PFSK-1 (cell line): Measurements from ENCODE around the gene PTPN11.

Experiments used
- FOXP2 ChIP-seq: optimal IDR thresholded peaks from 2 replicates; pipeline ENCODE3; 2011; ENCODE audit warnings: borderline replicate concordance, control low read depth, inconsistent platforms; ENCODE audit not compliant: insufficient read depth; ENCODE audit errors: extremely low read length, extremely low read depth
- POLR2AphosphoS5 ChIP-seq: IDR thresholded peaks from 2 replicates; pipeline ENCODE4 v1.6.1; 2012; ENCODE audit warnings: low read depth, mild to moderate bottlenecking, control low read depth, low read length, moderate library complexity
- SIN3A ChIP-seq: IDR thresholded peaks from 2 replicates; pipeline ENCODE4 v1.6.1; 2012; ENCODE audit warnings: mild to moderate bottlenecking, low read length, moderate library complexity, borderline replicate concordance; ENCODE audit not compliant: insufficient read depth
- TAF1 ChIP-seq: IDR thresholded peaks from 2 replicates; pipeline ENCODE4 v1.6.1; 2012; ENCODE audit warnings: low read length, control low read depth, borderline replicate concordance; ENCODE audit not compliant: insufficient read depth
- TF ChIP-seq, protein P1 (sequence below), 2 experiments: IDR thresholded peaks; 2 replicates each; pipeline versions ENCODE4 v1.6.1 to v1.8.0; 2011 to 2012; ENCODE audit warnings: low read depth in 2 of 2, low read length in 2 of 2, control low read depth in 1 of 2, inconsistent platforms in 1 of 2, mild to moderate bottlenecking in 1 of 2, moderate library complexity in 1 of 2; ENCODE audit not compliant: insufficient read depth in 1 of 2

PTPN11 gene

DNA sequence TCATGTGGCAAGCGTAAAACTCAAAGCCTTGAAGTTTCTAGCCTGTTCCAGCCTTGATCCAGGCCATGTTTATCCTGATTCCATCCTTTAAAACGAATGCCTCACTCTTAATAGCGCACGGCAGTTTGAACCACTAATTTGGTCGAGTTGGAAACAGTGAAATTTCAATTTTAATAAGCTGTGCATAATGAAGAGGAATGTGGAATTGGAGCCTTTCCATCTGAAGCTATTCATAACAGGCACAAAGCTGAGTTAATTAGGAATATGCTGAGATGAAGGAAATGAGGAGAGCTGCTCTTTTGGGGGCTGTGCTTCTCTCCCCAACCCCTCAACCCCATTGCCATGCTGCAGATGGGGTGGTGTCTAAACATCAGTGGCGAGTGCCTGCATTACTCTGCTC, 70.7 kb downstream of the PTPN11 start:
- TF ChIP-seq SIN3A (no peak), TAF1 (no peak), FOXP2 (no peak), POLR2AphosphoS5 (no peak)
- TF ChIP-seq, protein P1, sequence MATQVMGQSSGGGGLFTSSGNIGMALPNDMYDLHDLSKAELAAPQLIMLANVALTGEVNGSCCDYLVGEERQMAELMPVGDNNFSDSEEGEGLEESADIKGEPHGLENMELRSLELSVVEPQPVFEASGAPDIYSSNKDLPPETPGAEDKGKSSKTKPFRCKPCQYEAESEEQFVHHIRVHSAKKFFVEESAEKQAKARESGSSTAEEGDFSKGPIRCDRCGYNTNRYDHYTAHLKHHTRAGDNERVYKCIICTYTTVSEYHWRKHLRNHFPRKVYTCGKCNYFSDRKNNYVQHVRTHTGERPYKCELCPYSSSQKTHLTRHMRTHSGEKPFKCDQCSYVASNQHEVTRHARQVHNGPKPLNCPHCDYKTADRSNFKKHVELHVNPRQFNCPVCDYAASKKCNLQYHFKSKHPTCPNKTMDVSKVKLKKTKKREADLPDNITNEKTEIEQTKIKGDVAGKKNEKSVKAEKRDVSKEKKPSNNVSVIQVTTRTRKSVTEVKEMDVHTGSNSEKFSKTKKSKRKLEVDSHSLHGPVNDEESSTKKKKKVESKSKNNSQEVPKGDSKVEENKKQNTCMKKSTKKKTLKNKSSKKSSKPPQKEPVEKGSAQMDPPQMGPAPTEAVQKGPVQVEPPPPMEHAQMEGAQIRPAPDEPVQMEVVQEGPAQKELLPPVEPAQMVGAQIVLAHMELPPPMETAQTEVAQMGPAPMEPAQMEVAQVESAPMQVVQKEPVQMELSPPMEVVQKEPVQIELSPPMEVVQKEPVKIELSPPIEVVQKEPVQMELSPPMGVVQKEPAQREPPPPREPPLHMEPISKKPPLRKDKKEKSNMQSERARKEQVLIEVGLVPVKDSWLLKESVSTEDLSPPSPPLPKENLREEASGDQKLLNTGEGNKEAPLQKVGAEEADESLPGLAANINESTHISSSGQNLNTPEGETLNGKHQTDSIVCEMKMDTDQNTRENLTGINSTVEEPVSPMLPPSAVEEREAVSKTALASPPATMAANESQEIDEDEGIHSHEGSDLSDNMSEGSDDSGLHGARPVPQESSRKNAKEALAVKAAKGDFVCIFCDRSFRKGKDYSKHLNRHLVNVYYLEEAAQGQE (IDR thresholded peaks at IDR 0.05; ENCODE audit: insufficient read depth in 1 of 2, low read depth in 2 of 2, low read length in 2 of 2), result no peak

DNA sequence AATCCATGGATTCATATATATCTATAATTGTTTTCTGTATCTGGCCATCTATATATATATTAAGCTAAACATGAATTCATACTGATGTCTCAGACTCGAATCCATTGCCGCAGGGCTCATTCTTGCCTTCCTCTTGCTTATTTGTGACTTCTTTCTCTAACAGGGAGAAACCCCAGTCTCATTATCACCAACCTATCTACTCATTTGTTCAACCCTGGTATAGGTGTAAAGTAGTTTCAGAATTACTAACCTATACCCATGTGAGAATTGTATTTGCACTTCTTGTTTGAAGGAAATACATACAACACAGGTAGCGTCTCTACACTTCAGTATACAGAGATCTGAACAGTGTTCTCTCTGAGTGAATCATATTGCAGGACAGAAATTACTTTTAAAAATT, 77.7 kb downstream of the PTPN11 start:
- no peak for TF ChIP-seq FOXP2
- TF ChIP-seq SIN3A, result no peak
- TF ChIP-seq TAF1, result no peak
- TF ChIP-seq POLR2AphosphoS5, result no peak
- TF ChIP-seq, protein P1 (IDR thresholded peaks at IDR 0.05; ENCODE audit: insufficient read depth in 1 of 2, low read depth in 2 of 2, low read length in 2 of 2), result no peak

DNA sequence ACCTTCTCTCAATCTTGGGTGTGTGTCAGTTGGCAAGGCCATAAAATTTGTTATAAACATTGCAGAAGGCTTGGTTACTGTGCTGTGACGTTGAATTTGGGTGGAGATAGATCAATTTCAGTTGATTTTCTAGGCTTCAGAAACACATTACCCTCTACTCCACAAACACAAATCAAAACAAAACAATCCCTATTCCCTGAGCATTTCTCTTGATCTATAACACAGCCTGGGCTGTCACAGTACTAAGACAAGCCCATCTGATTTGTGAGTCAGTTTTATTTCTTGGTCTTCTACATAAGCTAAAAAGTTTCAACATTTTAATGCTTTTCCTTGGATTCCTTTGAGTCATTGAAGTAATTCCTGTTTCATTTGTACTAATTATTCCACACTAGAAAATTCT, 79.8 kb downstream of the PTPN11 start:
- no peak for TF ChIP-seq FOXP2
- no peak for TF ChIP-seq TAF1
- TF ChIP-seq, protein P1 (IDR thresholded peaks at IDR 0.05; ENCODE audit: insufficient read depth in 1 of 2, low read depth in 2 of 2, low read length in 2 of 2), result no peak
- TF ChIP-seq SIN3A, result no peak
- TF ChIP-seq POLR2AphosphoS5, result no peak

DNA sequence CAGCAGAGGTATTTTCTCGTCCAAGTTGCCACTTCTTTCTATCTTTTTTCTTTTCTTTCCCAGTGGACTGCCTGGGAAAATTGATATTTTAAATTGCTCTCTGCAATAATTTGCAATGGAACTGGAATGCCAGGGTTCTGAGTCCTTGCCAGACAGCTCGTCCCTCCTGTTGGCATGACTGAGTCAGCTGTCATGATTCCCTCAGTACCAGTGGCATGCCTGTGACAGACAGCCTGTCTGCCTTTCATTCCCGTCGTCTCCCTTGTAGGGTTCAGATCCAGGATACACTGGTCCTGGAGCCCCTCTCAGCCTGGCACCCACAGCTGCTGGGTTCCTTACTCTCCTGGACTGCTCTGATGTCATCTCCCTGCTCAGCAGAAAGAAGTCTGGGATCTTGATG, 84.8 kb downstream of the PTPN11 start:
- no peak for TF ChIP-seq FOXP2
- no peak for TF ChIP-seq SIN3A
- TF ChIP-seq, protein P1 (IDR thresholded peaks at IDR 0.05; ENCODE audit: insufficient read depth in 1 of 2, low read depth in 2 of 2, low read length in 2 of 2), result no peak
- no peak for TF ChIP-seq TAF1
- TF ChIP-seq POLR2AphosphoS5, result no peak

DNA sequence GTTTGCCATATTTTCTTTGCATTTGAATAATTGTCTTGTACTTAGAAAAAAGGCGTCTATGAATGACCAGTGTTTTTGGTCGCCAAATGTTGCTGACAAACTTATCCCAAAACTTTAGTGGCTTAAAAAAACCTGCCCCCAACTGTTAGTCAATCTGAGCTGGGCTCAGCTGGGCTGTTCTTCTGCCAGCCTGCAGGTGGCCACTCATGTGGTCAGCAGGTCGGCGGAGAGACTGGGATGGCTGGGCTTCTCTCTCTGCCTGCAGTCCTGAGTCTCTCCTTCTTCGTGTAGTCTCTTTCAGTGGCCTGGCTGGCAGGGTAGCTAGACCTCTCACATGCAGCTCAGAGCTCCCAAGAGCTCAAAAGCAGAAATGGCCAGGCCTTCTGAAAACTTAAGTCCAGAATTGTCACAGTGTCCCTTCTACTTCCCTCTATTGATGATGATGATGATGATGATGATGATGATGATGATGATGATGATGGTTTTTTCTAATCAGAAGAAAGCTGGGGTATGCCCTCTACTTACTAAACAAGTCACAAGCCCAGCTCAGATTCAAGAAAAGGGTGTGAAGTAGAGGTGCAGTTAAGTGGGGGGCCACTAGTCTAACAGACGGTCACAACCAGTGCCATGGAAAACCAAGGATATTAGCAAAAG, 87.9 kb downstream of the PTPN11 start:
- no peak for TF ChIP-seq POLR2AphosphoS5
- TF ChIP-seq, protein P1 (IDR thresholded peaks at IDR 0.05; ENCODE audit: insufficient read depth in 1 of 2, low read depth in 2 of 2, low read length in 2 of 2), result no peak
- TF ChIP-seq SIN3A, result no peak
- TF ChIP-seq TAF1, result no peak
- no peak for TF ChIP-seq FOXP2
